PC-3 (cell line): ENCODE data around the gene SLC22A5. TPM values are rescaled to one million over a fixed set of nuclear protein-coding genes. Genes with fewer than 3 reads are reported as not detected.
"Not testable (repeated sequence)": the region's sequence is repeated elsewhere in the genome, so short reads cannot be mapped to it uniquely, and the experiment has no call there.

ENCODE experiments used
- ATAC-seq: fragments of 200-7000 bp; cut with Tn5 transposase; 2 replicates; pipeline ENCODE4 v1.9.1; 2020; ENCODE audit warnings: mild to moderate bottlenecking, moderate library complexity
- BruUV-seq: library from RNA; stranded (reverse); fragments of 400-500 nt; replicated peaks from 2 replicates; lab custom pipeline; 2021; lab: Mats Ljungman, UMichigan
- CTCF ChIA-PET: fragments of 300-600 bp; sonication (Branson Sonifier 250); formaldehyde crosslinking; loops from one replicate; lab custom pipeline; 2022; ENCODE audit warnings: antibody characterized with exemption; lab: Charles Lee
- POLR2A ChIA-PET: fragments of 300-600 bp; sonication (Branson Sonifier 250); formaldehyde crosslinking; loops from one replicate; lab custom pipeline; 2022; ENCODE audit warnings: antibody characterized with exemption; ENCODE audit not compliant: unreplicated experiment; lab: Charles Lee
- DNase-seq: peaks from one replicate; pipeline ENCODE4 v3.0.0-alpha.2; 2015
- H2AFZ ChIP-seq: fragments of 300-600 bp; sonication (generic); 2 replicates; pipeline ENCODE4 v1.6.0; 2016; ENCODE audit warnings: antibody characterized with exemption, low read length
- H3F3A ChIP-seq: fragments of 300-600 bp; sonication (generic); one replicate; pipeline ENCODE4 v1.6.0; 2017; ENCODE audit warnings: antibody characterized with exemption, low read length, control low read depth, mild to moderate bottlenecking; ENCODE audit not compliant: unreplicated experiment
- H3K27ac ChIP-seq: fragments of 300-600 bp; sonication (generic); 2 replicates; pipeline ENCODE4 v1.5.1; 2016; ENCODE audit warnings: mild to moderate bottlenecking, low read length
- H3K27me3 ChIP-seq: fragments of 300-600 bp; sonication (generic); 2 replicates; pipeline ENCODE4 v1.6.1; 2016; ENCODE audit warnings: low read length, mixed read lengths
- H3K36me3 ChIP-seq: fragments of 300-600 bp; sonication (generic); 2 replicates; pipeline ENCODE4 v1.6.1; 2016; ENCODE audit warnings: low read depth, mixed run types, low read length, mixed read lengths
- H3K4me1 ChIP-seq: fragments of 300-600 bp; sonication (generic); 2 replicates; pipeline ENCODE4 v1.5.1; 2016; ENCODE audit warnings: low read length; ENCODE audit not compliant: insufficient read depth
- H3K4me2 ChIP-seq: fragments of 300-600 bp; sonication (generic); 2 replicates; pipeline ENCODE4 v1.6.0; 2016; ENCODE audit warnings: low read length
- H3K4me3 ChIP-seq: fragments of 300-600 bp; sonication (generic); 2 replicates; pipeline ENCODE4 v1.5.1; 2016; ENCODE audit warnings: mild to moderate bottlenecking, low read length, mixed read lengths
- H3K79me2 ChIP-seq: fragments of 300-600 bp; sonication (generic); 2 replicates; pipeline ENCODE4 v1.6.1; 2017; ENCODE audit warnings: low read length, mixed read lengths
- H3K9ac ChIP-seq: fragments of 300-600 bp; sonication (generic); 2 replicates; pipeline ENCODE4 v1.6.0; 2016; ENCODE audit warnings: mild to moderate bottlenecking, low read length
- H3K9me2 ChIP-seq: fragments of 300-600 bp; sonication (generic); replicated peaks from 2 replicates; pipeline ENCODE4 v1.6.1; 2016; ENCODE audit warnings: mixed run types, low read length, mixed read lengths
- H3K9me3 ChIP-seq: fragments of 300-600 bp; sonication (generic); 2 replicates; pipeline ENCODE4 v1.6.1; 2016; ENCODE audit warnings: low read length, mixed read lengths
- H4K20me1 ChIP-seq: fragments of 300-600 bp; sonication (generic); 2 replicates; pipeline ENCODE4 v1.6.1; 2016; ENCODE audit warnings: low read length, mixed read lengths
- EZH2 ChIP-seq: fragments of 300-600 bp; sonication (generic); IDR thresholded peaks from one replicate; pipeline ENCODE4 v1.6.1; 2017; ENCODE audit warnings: antibody characterized with exemption, mild to moderate bottlenecking, low read length; ENCODE audit not compliant: unreplicated experiment
- EZH2phosphoT487 ChIP-seq: fragments of 300-600 bp; sonication (generic); IDR thresholded peaks from 2 replicates; pipeline ENCODE4 v1.6.1; 2018; ENCODE audit warnings: mild to moderate bottlenecking, antibody characterized with exemption, low read length, borderline replicate concordance
- intact Hi-C: fragments of 100-400 bp; cut with micrococcal nuclease; formaldehyde crosslinking; loops from 2 replicates; pipeline ENCODE4 v1.9.0; 2023
- total RNA-seq: library from RNA; depleted of rRNA; stranded (reverse); fragments of >200 nt; gene quantifications from 2 replicates; pipeline ENCODE4 v1.2.3, GENCODE V29; 2014
- TF ChIP-seq, protein P1 (sequence below): fragments of 300-600 bp; sonication (generic); conservative IDR thresholded peaks from 2 replicates; pipeline ENCODE4 v1.5.1; 2017; ENCODE audit warnings: antibody characterized with exemption, low read depth, mild to moderate bottlenecking, low read length

The SLC22A5 gene
- total RNA-seq, 1 experiment from 2014 or later, result 8.2 TPM

GRCh38 chr5:132404041-132404440 is 34.5 kb downstream of the SLC22A5 start:
- H3K4me3 ChIP-seq, H4K20me1 ChIP-seq, H3K9me2 ChIP-seq, H2AFZ ChIP-seq, H3K27ac ChIP-seq, H3K27me3 ChIP-seq, BruUV-seq, intact Hi-C loops, H3K36me3 ChIP-seq, H3K9me3 ChIP-seq, H3F3A ChIP-seq, CTCF ChIA-PET, H3K4me1 ChIP-seq, DNase-seq, H3K4me2 ChIP-seq, POLR2A ChIA-PET, H3K79me2 ChIP-seq, H3K9ac ChIP-seq, ATAC-seq: not testable (repeated sequence)

DNA sequence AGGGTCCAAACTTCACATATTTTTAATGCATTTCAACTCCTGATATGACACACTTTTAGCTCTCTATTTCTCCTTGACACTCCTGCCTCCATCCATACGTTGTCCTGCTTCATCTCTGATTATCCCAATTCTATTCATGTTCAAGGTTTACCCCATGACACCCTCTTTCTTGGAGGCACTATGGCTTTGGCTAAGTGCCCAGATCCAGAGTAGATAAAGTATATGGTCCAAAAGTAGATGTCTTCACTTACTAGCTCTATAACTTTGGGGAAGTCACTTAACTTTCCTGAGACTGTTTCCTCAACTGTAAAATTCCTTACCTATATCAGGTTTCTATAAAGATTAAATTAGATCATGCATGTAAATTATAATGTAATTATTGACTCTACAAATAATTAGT is 36.1 kb downstream of the SLC22A5 start:
- intact Hi-C loops, result no loop called here
- no peak overlapping the region for H3K27ac ChIP-seq
- no peak overlapping the region for H2AFZ ChIP-seq
- H3K4me3 ChIP-seq, result no peak overlapping the region
- H3K4me1 ChIP-seq, result peaks cover 18% of the 10 kb centered on the region
- BruUV-seq, result no TSS peak
- no peak overlapping the region for H3K4me2 ChIP-seq
- no peaks in the 10 kb centered on the region for H3F3A ChIP-seq
- no peak overlapping the region for H3K9ac ChIP-seq
- H3K9me3 ChIP-seq, result no peaks in the 10 kb centered on the region
- no peak for DNase-seq
- H4K20me1 ChIP-seq, result no peaks in the 10 kb centered on the region
- ChIA-PET POLR2A (no interaction called here), CTCF (no interaction called here)
- no peaks in the 10 kb centered on the region for H3K36me3 ChIP-seq
- no peaks in the 10 kb centered on the region for H3K9me2 ChIP-seq
- no peaks in the 10 kb centered on the region for H3K27me3 ChIP-seq
- TF ChIP-seq EZH2 (no peak), EZH2phosphoT487 (no peak)
- TF ChIP-seq, protein P1, sequence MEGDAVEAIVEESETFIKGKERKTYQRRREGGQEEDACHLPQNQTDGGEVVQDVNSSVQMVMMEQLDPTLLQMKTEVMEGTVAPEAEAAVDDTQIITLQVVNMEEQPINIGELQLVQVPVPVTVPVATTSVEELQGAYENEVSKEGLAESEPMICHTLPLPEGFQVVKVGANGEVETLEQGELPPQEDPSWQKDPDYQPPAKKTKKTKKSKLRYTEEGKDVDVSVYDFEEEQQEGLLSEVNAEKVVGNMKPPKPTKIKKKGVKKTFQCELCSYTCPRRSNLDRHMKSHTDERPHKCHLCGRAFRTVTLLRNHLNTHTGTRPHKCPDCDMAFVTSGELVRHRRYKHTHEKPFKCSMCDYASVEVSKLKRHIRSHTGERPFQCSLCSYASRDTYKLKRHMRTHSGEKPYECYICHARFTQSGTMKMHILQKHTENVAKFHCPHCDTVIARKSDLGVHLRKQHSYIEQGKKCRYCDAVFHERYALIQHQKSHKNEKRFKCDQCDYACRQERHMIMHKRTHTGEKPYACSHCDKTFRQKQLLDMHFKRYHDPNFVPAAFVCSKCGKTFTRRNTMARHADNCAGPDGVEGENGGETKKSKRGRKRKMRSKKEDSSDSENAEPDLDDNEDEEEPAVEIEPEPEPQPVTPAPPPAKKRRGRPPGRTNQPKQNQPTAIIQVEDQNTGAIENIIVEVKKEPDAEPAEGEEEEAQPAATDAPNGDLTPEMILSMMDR, result no peak
- ATAC-seq, result no peak
- peaks cover 10% of the 10 kb centered on the region; the same call in 1 of the 2 replicates for H3K79me2 ChIP-seq

DNA sequence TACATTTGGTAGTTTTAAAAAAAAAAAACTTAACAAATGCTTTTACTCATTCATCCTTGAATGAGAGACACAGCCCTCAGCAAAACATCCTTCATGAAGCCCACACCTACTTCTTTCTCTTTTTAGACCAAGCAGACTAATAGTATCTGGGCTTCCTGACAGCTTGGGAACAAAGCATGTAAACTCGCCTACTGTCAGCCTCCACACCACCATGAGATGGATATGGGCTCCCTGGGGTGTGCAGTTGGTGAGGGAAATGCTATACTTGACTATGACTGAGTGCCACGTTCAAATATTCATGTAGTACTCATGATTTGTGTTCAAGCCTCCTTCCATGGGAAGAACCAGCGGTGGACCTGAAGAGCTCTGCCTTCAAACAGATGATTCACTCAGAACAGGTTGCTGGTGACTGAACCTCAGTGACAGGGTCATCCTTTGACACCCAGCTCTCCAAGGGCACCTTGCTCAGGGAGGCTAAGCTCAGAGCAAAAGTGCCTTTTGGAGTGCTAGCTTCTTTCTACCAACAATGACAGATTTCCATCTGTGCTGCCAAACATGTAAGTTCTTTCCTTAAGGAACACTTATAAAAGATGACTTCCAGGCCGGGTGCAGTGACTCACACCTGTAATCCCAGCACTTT is 36.8 kb downstream of the SLC22A5 start:
- POLR2A ChIA-PET, result no interaction called here
- BruUV-seq, result no TSS peak
- no peak overlapping the region for H2AFZ ChIP-seq

More for the DNA sequence above, 36.8 kb downstream of the SLC22A5 start:
- ATAC-seq, result no peak
- intact Hi-C loops, result no loop called here
- H3F3A ChIP-seq, result no peaks in the 10 kb centered on the region
- H3K9me2 ChIP-seq, result no peaks in the 10 kb centered on the region
- peaks cover 21% of the 10 kb centered on the region for H3K4me1 ChIP-seq
- no peaks in the 10 kb centered on the region for H3K27me3 ChIP-seq
- H3K9ac ChIP-seq, result no peak overlapping the region
- no peak overlapping the region for H3K27ac ChIP-seq
- peaks cover 10% of the 10 kb centered on the region; the same call in 1 of the 2 replicates for H3K79me2 ChIP-seq
- no peaks in the 10 kb centered on the region for H3K36me3 ChIP-seq
- no peaks in the 10 kb centered on the region for H4K20me1 ChIP-seq
- CTCF ChIA-PET, result no interaction called here
- DNase-seq, result no peak
- TF ChIP-seq EZH2phosphoT487 (no peak), EZH2 (no peak)
- TF ChIP-seq, protein P1, result no peak
- H3K4me3 ChIP-seq, result no peak overlapping the region
- H3K4me2 ChIP-seq, result no peak overlapping the region
- no peaks in the 10 kb centered on the region for H3K9me3 ChIP-seq
